GM21786 (cell line): ENCODE results near the gene DFFB.

Experiments used
- ATAC-seq: cut with Tn5 transposase; IDR thresholded peaks from one replicate; pipeline ENCODE4 v1.9.1; 2021; ENCODE audit not compliant: unreplicated experiment

Gene DFFB

DNA sequence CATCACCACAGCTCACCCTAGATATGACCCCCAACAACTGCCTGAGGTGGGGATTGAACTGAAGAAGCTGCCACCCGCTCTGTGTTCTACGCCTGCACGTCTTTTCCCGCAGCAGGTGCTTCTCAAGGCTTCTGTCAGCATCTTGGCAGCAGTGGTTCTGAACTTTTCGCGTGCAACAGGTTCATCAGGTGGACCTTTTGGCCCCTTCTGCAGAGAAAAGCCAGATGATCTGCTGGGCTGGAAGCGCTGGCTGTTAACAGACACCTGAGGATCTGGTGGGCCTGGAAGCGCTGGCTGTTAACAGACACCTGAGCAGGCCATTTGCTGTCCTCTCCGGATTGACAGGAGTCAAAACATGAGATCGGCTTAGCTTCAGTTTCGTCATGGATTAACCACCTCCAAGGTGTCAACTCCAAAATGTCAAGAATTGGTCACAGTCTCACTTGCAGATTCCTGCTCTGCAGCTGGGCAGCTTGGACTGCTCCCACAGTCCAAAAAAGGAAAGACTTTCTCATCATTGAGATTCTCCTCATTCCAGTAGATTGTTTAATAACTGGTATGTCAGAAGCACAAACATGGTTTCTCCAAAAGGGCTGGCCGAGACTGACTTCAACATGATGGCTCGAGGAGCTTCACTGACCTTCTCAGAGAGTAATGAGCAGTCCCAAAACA, 38.1 kb downstream of the DFFB start:
- no peak for ATAC-seq

DNA sequence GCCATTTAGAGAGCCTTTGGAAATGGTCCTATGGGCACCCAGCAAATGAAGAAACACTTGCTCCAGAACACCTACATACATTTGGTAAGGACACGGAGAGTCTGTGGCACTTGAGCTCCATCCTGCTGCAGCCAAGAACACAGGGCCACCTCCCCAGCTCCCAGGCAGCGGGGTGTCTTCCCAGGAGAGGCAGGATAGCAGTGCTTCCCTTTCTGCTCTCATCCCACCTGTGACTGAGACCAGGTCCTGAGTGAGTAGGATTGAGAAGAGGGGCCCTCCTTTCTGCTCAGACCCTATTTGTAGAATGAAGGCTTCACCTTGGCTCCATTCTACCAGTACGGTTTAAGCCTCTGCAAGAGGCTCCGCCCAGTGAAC, 38.7 kb downstream of the DFFB start:
- no peak for ATAC-seq

- ATAC-seq = no peak
Measured at GRCh38 chr1:3896396-3897000, 39.2 kb downstream of the DFFB start.

DNA sequence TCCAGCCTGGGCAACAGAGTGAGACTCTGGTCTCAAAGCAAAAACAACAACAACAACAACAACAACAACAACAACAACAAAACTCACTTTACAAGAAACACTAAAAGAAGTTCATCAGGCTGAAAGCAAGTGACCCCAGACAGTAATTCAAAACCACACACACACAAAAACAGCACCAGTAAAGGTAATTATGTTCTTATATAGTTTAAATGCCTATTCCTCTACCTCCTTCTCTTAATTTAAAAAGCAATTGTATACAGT, 41.1 kb downstream of the DFFB start:
- ATAC-seq = no peak

DNA sequence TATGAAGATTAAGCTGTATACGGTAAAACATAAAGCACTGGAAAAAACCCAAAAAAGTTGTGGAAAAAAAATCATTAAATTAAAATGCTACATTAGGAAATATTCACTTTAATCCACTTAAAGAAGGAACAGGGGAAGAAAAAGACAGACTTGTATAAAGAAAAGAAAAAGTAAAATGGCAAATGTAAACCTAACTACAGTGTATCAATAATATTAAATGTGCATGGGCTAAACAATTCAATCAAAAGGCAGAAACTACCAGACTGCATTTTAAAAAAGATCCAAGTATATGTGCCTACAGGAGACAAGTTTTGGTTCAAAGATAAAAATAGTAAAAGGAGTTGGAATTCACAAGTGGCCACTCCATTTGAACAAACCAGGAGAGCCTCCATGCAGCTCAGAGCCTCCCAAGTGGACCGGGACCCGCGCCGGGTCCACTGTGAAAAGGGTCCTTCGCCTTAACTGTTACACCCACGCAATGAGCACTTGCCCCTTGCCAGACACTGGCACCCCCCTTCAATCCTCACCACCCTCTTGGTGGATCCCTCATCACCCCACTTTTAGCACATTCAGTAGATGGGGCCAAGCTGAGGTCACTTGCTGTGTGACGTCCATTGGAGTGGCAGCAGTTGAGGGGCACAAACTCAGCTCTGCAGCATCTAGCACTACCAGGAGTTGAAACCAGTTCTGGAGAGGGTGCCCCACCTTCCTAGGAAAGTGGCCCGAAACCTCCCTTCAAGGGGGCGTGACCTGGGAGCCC, 41.9 kb downstream of the DFFB start:
- ATAC-seq = no peak

GRCh38 chr1:3899754-3900149, 42.5 kb downstream of the DFFB start:
- ATAC-seq = no peak

- ATAC-seq = peak; percentile 68
Measured at GRCh38 chr1:3900150-3900968, 43.1 kb downstream of the DFFB start, which contains the start of gene C1orf174. Gene C1orf174 (minus strand): TSS chr1:3900272. CDS start chr1:3900186, 86 bp downstream.

- peak; percentile 50 for ATAC-seq
Measured at GRCh38 chr1:3900969-3901529, 43.8 kb downstream of the DFFB start.

DNA sequence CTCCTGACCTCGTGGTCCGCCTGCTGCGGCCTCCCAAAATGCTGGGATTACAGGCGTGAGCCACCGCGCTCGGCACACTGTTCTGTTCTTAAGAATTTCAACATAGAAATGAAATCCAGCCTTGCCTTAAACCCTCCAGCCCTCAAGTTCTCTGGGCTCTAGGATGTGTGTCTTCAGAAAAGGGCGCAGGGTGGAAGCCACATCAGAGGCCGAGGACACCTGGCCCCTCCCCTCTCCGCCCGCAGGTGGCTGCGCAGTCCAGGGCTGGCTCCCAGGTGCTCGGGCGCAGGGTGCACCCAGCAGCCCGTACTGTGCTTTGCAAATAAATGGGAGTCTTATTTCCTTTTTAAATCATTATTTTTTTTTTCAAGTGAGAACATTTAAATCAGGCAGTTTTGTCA, 44.8 kb downstream of the DFFB start:
- ATAC-seq = no peak

- no peak for ATAC-seq
Measured at GRCh38 chr1:3902571-3903091, 45.4 kb downstream of the DFFB start.

DNA sequence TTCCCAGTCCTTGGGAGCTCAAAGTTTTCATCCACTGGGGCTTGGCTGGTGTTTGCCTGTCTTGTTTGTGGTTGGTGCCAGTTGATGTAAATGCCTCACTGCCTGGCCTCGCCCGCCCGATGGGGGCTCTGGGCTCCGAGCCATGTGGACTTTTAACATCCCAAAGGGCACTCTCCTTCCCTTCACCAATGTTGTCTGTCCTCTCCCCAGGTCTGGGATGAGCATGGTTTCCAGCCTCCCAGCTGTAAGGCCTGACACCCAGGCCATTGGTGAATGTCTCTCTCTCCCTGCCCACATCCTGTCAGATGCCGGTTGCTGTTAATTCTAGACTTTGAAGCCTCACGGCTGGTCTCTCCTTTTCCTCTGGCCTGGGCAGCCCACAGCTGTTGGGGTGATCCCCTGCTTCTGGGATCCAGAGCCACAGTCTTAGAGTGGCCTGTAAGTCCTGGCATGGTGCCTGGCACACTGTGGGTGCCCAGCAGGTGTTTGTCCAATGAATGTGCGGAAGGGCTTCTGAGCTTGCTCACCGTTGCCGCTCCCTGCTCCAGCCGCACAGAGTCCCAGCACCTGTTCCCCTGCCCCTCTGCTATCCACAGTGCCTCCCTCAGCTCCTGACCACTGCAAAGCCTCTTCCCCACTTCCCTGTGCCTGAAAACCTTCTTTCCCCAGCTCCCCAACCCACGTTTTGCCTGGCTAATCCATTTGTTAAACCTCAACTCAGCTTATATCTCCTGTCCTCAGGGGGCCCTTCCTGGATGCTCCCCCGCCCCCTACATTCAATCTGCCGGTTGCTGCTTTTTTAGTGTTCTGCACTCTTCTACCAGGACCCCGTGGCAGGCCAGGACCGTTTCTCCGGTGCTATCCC, 46.1 kb downstream of the DFFB start:
- no peak for ATAC-seq

GRCh38 chr1:3904006-3904842, 46.9 kb downstream of the DFFB start:
- ATAC-seq = no peak

GRCh38 chr1:3904843-3905185, 47.5 kb downstream of the DFFB start:
- ATAC-seq = no peak

DNA sequence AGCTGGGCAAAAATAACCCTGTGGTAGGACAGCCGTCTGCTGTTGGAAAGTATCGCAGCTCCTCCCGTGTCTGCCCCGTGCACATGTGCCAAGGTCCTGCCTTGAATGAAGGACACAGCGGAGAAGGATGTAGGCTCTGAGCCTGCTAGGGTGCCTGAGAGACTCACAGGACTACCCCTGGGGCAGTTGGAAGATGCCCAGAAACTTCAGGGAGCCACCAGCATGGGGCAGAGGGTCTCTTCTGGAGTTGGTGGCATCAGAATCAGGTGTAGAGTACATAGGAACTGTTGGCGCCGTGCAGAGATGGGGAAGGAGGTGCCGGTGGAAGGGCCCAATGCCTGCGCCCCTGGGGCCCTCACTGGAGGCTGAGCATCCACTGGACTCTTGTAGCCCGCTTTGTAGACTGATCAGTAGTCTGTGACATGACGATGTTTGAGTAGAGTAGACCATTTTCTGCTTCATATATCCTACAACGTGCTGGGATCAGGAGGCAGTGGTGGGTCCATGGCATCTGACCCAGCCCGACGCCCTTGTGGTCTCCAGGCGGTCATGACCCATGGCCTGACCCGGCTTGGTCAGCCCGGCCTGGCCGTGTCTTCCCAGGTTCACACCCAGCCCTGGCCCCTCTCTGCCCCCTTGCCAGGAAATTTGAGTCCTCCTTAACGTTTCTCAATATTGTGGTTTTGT, 48.1 kb downstream of the DFFB start:
- no peak for ATAC-seq

DNA sequence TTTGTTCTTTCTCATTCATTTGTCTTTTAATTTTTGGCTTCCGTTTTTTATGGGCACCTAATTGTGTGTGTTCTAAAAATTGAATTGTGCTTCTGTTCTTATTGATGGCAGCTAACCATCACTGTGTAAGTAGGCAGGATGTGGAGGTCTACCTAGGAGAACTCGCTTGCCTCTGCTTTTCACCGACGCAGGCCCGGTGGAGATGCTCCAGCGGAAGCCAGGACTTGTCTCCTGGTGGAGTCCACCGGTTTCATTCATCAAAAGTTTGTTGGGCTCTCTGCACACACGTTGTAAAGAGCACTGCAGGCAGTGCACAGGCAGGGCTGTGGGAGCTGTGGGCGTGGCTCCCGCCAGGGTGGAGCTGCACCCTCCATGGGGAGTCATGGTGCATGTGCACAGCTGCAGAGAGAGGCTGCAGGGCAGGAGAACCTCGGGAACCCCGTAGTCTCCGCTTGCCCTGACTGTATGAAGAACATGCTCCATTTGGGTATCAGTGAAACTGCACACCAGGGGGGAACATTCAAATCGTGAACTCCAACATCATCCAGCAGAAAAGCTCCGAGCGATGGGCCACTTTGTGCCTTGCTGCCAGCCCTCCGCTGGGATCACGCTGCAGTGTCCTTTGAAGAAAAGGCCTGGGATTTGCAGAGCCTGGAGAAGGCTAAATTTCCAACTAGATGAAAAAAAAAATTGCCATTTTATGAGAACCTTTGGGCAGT, 48.8 kb downstream of the DFFB start:
- no peak for ATAC-seq

GRCh38 chr1:3906672-3907020, 49.4 kb downstream of the DFFB start:
- ATAC-seq = no peak

DNA sequence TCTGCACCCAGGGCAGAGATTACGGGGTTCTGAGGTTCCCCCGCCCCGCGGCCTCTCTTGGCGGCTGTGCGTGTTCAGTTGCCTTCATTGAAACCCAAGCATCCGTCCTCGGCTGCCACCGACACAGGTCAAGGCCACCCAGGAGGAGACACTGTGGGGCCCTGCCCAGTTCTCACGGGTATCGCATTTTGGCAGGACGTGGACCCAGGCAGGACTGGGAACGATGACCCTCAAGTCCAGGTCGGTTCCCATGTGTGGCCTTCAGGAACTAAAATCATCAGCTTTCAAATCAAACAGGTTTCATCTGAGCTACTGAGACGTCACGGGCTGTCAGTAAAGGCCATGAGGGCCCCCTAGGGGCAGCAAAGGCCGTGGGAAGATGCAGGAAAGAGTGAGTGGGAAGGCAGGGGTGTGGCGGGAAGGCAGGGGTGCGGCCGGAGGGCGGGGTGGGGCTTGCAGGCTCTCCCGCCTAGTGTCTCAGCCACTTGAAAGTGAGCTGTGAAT, 49.8 kb downstream of the DFFB start:
- no peak for ATAC-seq

- ATAC-seq = no peak
Measured at GRCh38 chr1:3907621-3908165, 50.4 kb downstream of the DFFB start.
